Colon (tissue), 2 donors: ENCODE results near the gene NADK.
"Not testable (repeated sequence)": the region's sequence is repeated elsewhere in the genome, so short reads cannot be mapped to it uniquely, and the experiment has no call there.

ENCODE experiments used
- FAIRE-seq: peaks from 2 replicates; lab custom pipeline; 2012; peaks lifted over from hg19 to GRCh38; lab: Jason Lieb, UNC
- donor health status: control.
- donor health status: control.

The NADK gene

GRCh38 chr1:1704284-1704957, 73.8 kb downstream of the NADK start:
- FAIRE-seq, result not testable (repeated sequence)

DNA sequence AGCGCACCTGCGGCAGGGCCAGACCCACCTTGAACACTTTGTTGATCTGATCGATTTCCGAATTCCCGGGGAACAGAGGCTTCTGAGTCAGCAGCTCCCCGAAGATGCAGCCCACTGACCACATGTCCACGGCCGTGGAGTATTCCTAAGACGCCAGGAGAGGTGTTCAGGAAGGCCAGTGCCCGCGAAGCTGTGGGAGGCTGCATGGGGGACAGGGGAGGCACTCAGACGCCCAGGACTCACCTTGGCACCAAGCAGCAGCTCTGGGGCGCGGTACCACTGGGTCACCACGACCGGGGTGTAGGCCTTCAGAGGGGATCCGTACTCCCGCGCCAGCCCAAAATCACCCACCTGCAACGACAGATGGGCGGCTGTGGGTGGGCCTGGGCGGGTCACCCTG, 74.5 kb downstream of the NADK start:
- FAIRE-seq, result no peak

DNA sequence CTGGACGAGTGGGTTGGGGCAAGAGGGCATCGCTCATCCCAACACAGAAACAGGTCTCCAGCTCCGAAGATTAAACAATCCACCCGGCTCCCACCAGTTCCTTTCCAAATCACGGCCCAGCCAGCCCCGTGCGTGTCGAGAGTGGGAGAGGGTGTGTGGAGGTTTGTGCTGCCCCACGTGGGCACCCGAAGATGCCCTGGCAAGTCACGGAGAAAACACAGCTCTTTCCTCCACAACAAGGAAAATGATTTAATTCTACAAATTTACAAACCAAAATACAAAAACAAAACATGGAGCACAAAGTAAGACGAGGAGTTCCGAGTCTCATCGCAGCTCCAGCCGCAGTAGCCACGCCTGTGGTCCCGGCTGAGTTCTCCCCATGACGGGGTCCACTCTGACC, 75.8 kb downstream of the NADK start:
- not testable (repeated sequence) for FAIRE-seq
